ENCODE data around the gene SLC25A17. TPM values are rescaled to one million over a fixed set of nuclear protein-coding genes. Genes with fewer than 3 reads are reported as not detected.
"Not testable (repeated sequence)": the region's sequence is repeated elsewhere in the genome, so short reads cannot be mapped to it uniquely, and the experiment has no call there.

The SLC25A17 gene
- total RNA-seq, 1 donor from 2014 or later = 37.7 TPM

DNA sequence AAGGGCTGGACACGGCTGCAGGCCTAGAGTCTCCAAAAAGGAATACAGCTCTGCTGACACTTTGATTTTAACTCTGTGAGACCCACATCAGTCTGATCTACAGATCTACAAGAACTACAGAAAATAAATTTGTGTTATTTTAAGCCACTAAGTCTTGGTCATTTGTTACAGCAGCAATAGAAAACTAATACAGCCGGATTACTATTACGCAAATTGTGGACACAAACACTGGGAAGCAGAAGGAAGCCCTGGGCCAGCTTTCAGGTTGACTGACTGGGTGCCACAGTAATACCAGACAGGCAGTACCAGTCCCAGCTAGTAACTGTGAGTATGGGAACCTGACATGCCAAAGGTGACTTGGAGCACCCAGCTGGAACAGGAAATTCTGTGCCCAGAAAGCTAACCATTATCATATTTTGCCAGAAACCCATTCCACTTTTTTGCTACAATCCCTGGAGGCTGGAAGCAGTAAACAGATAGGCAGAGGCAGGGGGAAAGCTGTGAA lies 13.4 kb downstream of the SLC25A17 start:
- H3K4me1 Mint-ChIP-seq = peaks cover 10% of the 10 kb centered on the region

DNA sequence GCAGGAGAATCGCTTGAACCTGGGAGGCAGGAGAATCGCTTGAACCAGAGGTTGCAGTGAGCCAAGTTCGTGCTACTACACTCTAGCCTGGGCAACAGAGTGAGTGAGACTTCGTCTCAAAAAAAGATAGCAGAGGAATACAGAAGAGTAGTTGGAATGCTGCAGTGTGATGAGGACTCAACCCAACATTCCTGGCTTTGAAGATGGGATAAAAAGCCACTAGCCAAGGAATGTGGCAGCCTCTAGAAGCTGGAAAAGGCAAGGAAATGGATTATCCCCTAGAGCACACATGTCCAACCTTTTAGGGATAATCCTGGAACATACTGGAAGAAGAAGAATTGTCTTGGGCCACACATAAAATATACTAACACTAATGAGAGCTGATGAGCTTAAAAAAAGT lies 13.9 kb downstream of the SLC25A17 start:
- H3K9me3 Mint-ChIP-seq = no peaks in the 10 kb centered on the region
- H3K27ac Mint-ChIP-seq = no peak overlapping the region
- DNase-seq = no peak
- H3K4me3 Mint-ChIP-seq = no peak overlapping the region
- intact Hi-C loops (cut with micrococcal nuclease) = no loop called here
- H3K4me1 Mint-ChIP-seq = peaks cover 10% of the 10 kb centered on the region
- no peaks in the 10 kb centered on the region for H3K27me3 Mint-ChIP-seq
- peaks cover 6% of the 10 kb centered on the region for H3K36me3 Mint-ChIP-seq (ENCODE audit: low read depth)

More for the DNA sequence above, 13.4 kb downstream of the SLC25A17 start:
- peaks cover 6% of the 10 kb centered on the region for H3K36me3 Mint-ChIP-seq (ENCODE audit: low read depth)
- intact Hi-C loops (cut with micrococcal nuclease) = no loop called here
- no peaks in the 10 kb centered on the region for H3K9me3 Mint-ChIP-seq
- DNase-seq = no peak
- no peaks in the 10 kb centered on the region for H3K27me3 Mint-ChIP-seq
- H3K4me3 Mint-ChIP-seq = no peak overlapping the region
- no peak overlapping the region for H3K27ac Mint-ChIP-seq

DNA sequence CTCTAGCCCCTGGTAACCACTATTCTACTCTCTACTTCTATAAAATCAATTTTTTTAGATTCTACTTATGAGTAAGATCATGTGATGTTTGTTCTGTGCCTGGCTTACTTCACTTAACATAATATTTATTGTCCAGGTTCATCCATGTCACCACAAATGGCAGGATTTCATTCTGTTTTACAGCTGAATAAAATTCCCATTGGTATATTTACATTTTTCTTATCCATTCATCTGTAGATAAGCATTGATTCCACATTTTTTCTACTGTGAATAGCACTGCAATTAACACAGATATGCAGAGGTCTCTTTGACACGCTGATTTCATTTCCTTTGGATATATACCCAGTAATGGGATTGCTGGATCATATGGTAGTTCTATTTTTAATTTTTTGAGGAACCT lies 15.8 kb downstream of the SLC25A17 start:
- intact Hi-C loops (cut with micrococcal nuclease) = no loop called here
- Mint-ChIP-seq H3K4me3 (no peak overlapping the region), H3K27me3 (no peaks in the 10 kb centered on the region), H3K27ac (no peak overlapping the region), H3K9me3 (no peaks in the 10 kb centered on the region), H3K36me3 (ENCODE audit: low read depth) (peaks cover 6% of the 10 kb centered on the region), H3K4me1 (peaks cover 7% of the 10 kb centered on the region)
- DNase-seq = no peak

DNA sequence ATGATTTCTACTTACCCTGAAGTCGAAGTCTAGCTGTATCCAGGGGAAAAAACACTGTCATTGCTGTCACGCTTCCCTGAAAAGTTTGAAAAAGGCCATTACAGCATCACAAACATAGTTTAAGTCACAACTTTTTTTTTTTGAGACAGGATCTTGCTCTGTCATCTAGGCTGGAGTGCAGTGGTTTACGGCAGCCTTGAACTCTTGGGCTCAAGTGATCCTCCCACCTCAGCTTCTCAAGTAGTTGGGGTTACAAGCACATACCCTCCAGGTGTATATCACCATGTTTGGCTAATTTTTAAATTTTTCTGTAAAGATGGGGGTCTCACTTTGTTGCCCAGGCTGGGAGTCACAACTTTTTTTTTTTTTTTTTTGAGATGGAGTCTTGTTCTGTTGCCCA lies 20.1 kb downstream of the SLC25A17 start:
- no peak overlapping the region for H3K4me3 Mint-ChIP-seq
- no peaks in the 10 kb centered on the region for H3K9me3 Mint-ChIP-seq
- peaks cover 4% of the 10 kb centered on the region for H3K4me1 Mint-ChIP-seq
- DNase-seq = no peak
- intact Hi-C loops (cut with micrococcal nuclease) = no loop called here
- H3K27me3 Mint-ChIP-seq = no peaks in the 10 kb centered on the region
- no peak overlapping the region for H3K27ac Mint-ChIP-seq
- peaks cover 5% of the 10 kb centered on the region for H3K36me3 Mint-ChIP-seq (ENCODE audit: low read depth)

DNA sequence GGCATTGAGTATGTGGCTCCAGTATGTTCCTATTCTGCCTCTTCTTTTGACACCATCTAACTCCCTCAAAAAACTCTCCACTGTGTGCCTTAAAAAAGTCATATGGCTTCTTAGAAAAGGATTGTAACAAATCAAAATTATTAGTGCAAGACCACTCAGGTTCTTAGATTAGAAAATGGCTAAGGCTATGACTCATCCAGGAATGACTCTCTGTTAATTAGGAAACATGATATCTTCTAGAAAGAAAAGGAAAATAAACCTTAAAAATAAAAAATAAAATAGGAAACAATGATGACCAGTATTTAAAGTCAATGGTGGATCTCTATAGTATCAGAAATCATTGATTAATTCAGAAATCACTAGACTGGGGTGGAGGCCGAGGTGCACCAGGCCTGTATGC lies 21.7 kb downstream of the SLC25A17 start:
- H3K4me3 Mint-ChIP-seq = no peak overlapping the region
- H3K9me3 Mint-ChIP-seq = no peaks in the 10 kb centered on the region
- no peak for DNase-seq
- peaks cover 6% of the 10 kb centered on the region for H3K4me1 Mint-ChIP-seq
- no peaks in the 10 kb centered on the region for H3K27me3 Mint-ChIP-seq
- H3K36me3 Mint-ChIP-seq (ENCODE audit: low read depth) = peaks cover 17% of the 10 kb centered on the region
- H3K27ac Mint-ChIP-seq = no peak overlapping the region
- intact Hi-C loops (cut with micrococcal nuclease) = no loop called here

DNA sequence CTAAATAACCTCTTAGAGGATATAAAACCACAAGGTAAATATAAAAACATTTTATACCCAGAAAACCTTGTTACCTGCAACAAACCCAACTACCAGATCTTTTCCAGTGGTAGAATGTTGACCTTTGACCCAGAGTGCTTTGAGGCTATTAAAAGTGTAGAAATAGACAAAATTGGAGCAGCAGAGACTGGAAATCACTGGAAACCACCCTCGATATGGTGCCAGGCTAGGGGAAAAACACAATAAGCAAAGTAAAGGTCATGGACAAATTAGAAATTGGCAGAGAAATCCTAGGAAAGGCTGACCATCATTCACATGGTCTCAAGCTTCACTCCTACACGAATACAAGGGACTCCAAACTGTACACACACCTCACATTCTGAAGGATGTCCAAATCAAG lies 26.7 kb downstream of the SLC25A17 start:
- Mint-ChIP-seq H3K27ac (no peak overlapping the region), H3K4me1 (peaks cover 8% of the 10 kb centered on the region), H3K9me3 (no peaks in the 10 kb centered on the region), H3K27me3 (no peaks in the 10 kb centered on the region), H3K4me3 (no peak overlapping the region), H3K36me3 (ENCODE audit: low read depth) (peaks cover 36% of the 10 kb centered on the region)
- intact Hi-C loops (cut with micrococcal nuclease) = no loop called here
- DNase-seq = no peak

DNA sequence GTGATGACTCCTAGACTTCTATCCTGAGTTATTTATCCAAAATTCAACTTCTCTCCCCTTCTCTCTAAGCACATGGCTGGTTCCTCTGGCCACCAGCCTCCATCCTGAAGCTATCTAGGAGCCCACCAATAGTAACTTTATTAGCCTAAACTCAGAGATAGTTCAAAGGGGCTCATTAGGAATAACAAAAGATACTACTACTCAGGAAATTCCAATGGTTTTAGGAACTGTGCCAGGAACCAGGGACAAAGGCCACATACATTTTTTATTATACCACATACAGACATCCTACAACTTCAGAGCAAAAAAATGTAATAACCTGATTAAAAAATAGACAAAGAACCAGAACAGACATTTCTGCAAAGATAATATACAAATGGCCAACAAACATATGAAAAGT lies 27.9 kb downstream of the SLC25A17 start:
- no peaks in the 10 kb centered on the region for H3K9me3 Mint-ChIP-seq
- DNase-seq = no peak
- peaks cover 8% of the 10 kb centered on the region for H3K4me1 Mint-ChIP-seq
- intact Hi-C loops (cut with micrococcal nuclease) = no loop called here
- no peak overlapping the region for H3K4me3 Mint-ChIP-seq
- no peaks in the 10 kb centered on the region for H3K27me3 Mint-ChIP-seq
- no peak overlapping the region for H3K27ac Mint-ChIP-seq
- peaks cover 36% of the 10 kb centered on the region for H3K36me3 Mint-ChIP-seq (ENCODE audit: low read depth)

DNA sequence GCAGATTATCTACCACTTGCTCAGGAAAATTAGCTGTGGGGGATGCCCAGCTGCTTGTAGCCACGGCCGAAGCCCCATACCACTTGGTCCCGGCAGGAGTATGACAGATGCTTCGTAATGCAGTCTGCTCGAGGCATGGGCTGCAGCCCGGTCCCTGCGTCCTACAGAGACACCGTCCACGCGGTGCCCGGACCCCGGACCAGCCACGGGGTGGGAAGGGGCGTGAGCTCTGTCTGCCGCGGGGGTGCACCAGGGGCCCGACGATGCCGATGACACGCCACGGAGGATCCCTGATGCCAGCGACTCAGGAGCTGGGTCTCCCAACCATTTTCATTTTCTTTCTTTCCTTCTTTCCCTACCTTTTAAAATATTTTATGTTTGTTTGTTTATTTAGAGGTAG lies 30.0 kb downstream of the SLC25A17 start:
- Mint-ChIP-seq H3K4me1 (peaks cover 8% of the 10 kb centered on the region), H3K9me3 (no peaks in the 10 kb centered on the region), H3K4me3 (no peak overlapping the region), H3K36me3 (ENCODE audit: low read depth) (peaks cover 39% of the 10 kb centered on the region), H3K27ac (no peak overlapping the region), H3K27me3 (no peaks in the 10 kb centered on the region)
- DNase-seq = no peak
- intact Hi-C loops (cut with micrococcal nuclease) = no loop called here

DNA sequence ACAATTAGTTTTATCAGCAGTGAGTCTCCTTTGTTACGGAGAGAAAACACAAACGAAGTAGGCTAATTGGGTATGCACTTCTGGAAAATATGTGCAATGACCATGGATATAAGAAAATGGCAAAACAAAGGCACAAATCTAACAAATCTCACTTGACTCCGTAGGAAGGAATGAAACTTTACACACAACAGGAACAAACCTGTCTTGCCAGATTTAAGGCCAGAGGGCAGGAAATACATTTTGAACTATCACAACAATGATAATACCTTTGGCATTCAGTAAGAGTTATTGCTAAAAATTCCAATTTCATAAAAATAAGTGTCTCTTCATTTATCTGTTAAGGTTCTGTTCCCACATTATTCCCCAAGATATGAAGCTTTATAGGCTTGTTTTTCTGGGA lies 36.6 kb downstream of the SLC25A17 start:
- intact Hi-C loops (cut with micrococcal nuclease) = no loop called here
- no peaks in the 10 kb centered on the region for H3K9me3 Mint-ChIP-seq
- no peaks in the 10 kb centered on the region for H3K27me3 Mint-ChIP-seq
- H3K4me3 Mint-ChIP-seq = no peak overlapping the region
- H3K36me3 Mint-ChIP-seq (ENCODE audit: low read depth) = peaks cover 16% of the 10 kb centered on the region
- no peak overlapping the region for H3K27ac Mint-ChIP-seq
- no peaks in the 10 kb centered on the region for H3K4me1 Mint-ChIP-seq
- no peak for DNase-seq

DNA sequence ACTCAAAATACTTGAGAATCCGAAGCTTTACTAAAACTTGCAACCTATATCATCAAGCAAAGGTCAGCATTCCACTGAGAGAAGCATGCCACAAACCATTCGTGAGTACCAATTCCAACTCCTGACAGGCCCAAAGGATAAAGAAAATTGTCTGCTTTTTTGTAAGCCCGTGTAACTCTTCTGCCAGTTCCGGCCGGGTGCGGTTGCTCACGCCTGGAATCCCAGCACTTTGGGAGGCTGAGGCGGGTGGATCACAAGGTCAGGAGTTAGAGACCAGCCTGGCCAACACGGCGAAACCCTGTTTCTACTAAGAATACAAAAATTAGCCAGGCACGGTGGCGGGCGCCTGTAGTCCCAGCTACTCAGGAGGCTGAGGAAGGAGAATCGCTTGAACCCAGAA lies 37.4 kb downstream of the SLC25A17 start:
- H3K9me3 Mint-ChIP-seq; H3K27me3 Mint-ChIP-seq; DNase-seq; H3K27ac Mint-ChIP-seq; H3K4me1 Mint-ChIP-seq; H3K4me3 Mint-ChIP-seq; intact Hi-C loops (cut with micrococcal nuclease): not testable (repeated sequence)
- H3K36me3 Mint-ChIP-seq (ENCODE audit: low read depth) = peaks cover 23% of the 10 kb centered on the region

DNA sequence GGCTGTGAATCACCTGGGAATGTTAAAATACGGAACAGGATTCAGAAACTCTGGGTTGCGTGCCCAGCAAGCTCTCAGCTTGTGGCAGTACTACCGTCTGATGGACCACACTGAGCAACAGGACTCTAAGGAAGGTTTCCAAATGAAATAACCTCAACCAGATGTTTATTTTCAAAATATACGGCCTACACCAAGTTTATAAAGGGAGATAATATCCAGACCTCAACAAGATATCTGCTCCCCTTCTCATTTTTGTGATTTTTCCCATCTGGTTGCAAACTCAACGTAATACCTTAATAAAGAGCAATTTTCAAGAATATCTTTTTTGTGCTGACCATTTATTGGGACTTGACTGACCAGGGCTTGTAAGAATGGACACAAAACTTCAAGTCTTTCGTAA lies 49.4 kb downstream of the SLC25A17 start:
- H3K27me3 Mint-ChIP-seq = no peaks in the 10 kb centered on the region
- H3K9me3 Mint-ChIP-seq = peaks cover 2% of the 10 kb centered on the region
- H3K27ac Mint-ChIP-seq = no peak overlapping the region
- intact Hi-C loops (cut with micrococcal nuclease) = no loop called here
- peaks cover 35% of the 10 kb centered on the region for H3K36me3 Mint-ChIP-seq (ENCODE audit: low read depth)
- H3K4me3 Mint-ChIP-seq = no peak overlapping the region
- no peak for DNase-seq
- peaks cover 15% of the 10 kb centered on the region for H3K4me1 Mint-ChIP-seq

DNA sequence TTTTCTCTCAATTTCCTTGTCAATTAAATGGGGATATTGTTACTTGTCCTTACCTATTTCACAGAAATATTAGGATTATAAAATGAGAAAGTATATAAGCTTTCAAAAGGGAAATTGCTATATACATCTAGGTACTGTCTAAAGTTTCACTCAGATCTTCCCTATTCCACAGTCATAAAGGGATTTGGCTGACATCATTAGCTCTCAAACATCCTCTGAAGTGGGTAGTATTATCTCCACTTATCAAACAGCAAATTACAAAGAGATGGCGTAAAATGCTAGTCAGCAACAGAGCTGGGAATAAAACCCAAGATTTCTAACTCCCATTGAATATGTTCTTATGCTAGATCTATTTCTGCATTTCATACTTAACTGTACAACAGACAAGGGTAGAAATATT lies 50.9 kb downstream of the SLC25A17 start:
- intact Hi-C loops (cut with micrococcal nuclease) = no loop called here
- peaks cover 16% of the 10 kb centered on the region for H3K4me1 Mint-ChIP-seq
- H3K9me3 Mint-ChIP-seq = peaks cover 3% of the 10 kb centered on the region
- H3K27me3 Mint-ChIP-seq = no peaks in the 10 kb centered on the region
- no peak overlapping the region for H3K4me3 Mint-ChIP-seq
- H3K36me3 Mint-ChIP-seq (ENCODE audit: low read depth) = peaks cover 28% of the 10 kb centered on the region
- no peak for DNase-seq
- H3K27ac Mint-ChIP-seq = no peak overlapping the region

DNA sequence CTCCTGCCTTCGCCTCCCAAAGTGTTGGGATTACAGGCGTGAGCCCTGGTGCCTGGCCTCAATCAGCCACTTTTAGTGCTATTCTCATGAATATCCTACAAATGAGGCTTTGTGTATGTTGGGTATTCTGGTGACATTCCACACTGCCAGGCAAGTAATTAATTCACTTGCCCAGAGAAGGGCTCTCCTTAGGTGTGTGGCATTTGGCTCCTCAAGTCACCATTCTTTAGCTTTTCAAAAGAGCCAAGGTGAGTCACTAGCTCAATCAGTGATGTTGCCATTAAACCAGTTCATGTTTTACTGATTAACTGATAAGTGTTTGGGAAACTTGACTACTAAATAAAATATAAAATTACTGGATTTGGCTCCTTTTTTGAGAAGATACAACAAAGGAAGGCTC lies 52.2 kb downstream of the SLC25A17 start:
- Mint-ChIP-seq H3K27me3 (no peaks in the 10 kb centered on the region), H3K9me3 (peaks cover 3% of the 10 kb centered on the region), H3K4me3 (no peak overlapping the region), H3K36me3 (ENCODE audit: low read depth) (peaks cover 26% of the 10 kb centered on the region), H3K4me1 (peaks cover 16% of the 10 kb centered on the region), H3K27ac (no peak overlapping the region)
- intact Hi-C loops (cut with micrococcal nuclease) = no loop called here
- no peak for DNase-seq

DNA sequence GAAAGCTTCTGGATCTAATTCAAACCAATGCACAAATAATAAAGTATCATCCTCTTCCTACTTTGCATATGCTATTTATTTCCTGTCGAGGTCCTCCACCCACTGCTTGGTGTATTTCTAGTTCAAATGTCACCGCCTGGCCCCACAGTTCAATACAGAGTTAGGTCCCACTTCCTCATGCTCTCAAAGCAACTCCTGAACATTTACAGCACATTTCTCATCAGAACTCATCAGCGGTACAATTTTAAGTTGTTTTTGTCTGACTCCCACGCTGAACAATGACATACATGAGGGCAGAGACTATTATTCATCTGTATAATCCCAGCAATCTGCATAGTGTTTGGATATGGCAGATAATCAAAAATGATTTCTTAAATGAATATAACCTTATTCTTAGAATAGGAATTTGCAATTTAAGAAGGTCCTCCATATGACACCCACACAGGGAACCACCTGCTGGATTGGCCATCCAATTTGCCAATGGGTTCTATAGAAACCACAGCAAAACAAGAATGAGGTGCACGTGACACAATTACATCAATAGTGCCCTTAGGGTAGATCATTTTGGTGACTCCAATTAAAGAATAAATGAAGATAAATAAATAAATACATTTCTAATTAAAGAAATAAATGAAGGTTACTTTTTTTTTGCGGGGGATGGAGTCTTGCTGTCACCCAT lies 54.2 kb downstream of the SLC25A17 start:
- peaks cover 12% of the 10 kb centered on the region for H3K36me3 Mint-ChIP-seq (ENCODE audit: low read depth)
- peaks cover 16% of the 10 kb centered on the region for H3K4me1 Mint-ChIP-seq
- H3K27me3 Mint-ChIP-seq = no peaks in the 10 kb centered on the region
- H3K4me3 Mint-ChIP-seq = peak overlapping the region; percentile 64
- H3K27ac Mint-ChIP-seq = peak overlapping the region; percentile 94
- intact Hi-C loops (cut with micrococcal nuclease) = loop anchor here (5.0 kb wide), 1 partner anchor 38 kb away; no protein-coding TSS in a partner anchor
- peak; percentile 63 for DNase-seq
- H3K9me3 Mint-ChIP-seq = peaks cover 3% of the 10 kb centered on the region

DNA sequence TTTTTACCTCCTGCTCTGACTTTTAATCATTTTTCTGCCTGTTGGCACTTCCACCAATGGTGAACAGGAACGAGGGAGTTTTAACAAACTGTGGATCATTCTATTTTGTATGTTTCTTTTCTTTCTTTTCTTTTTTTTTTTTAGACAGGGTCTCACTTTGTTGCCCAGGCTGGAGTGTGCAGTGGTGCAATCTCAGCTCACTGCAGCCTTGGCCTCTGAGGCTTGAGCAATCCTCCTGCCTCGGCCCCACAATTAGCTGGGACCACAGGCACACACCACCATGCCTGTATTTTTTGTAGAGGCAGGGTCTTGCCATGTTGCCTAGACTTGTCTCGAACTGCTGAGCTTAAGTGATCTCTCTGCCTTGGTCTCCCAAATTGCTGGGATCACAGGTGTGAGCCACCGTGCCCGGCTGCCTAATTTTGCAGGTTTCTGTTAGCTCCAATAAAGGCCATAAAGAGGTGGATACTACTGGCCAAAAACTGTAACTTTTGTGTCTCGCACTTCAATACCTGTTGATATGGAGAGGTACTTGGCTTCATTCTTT lies 59.8 kb downstream of the SLC25A17 start:
- Mint-ChIP-seq H3K27me3 (peaks cover 2% of the 10 kb centered on the region), H3K4me1 (peaks cover 4% of the 10 kb centered on the region), H3K9me3 (no peaks in the 10 kb centered on the region), H3K27ac (no peak overlapping the region), H3K36me3 (ENCODE audit: low read depth) (no peaks in the 10 kb centered on the region), H3K4me3 (no peak overlapping the region)
- intact Hi-C loops (cut with micrococcal nuclease) = no loop called here
- no peak for DNase-seq

Measured in activated CD4-positive, alpha-beta T cell treated with anti-CD3 and anti-CD28 coated beads, Interleukin-2, amount 10 ng/mL, durations not matched to agents 24 days and 14 days (primary cell).